ENCODE data around the gene RIPPLY3.

DNA sequence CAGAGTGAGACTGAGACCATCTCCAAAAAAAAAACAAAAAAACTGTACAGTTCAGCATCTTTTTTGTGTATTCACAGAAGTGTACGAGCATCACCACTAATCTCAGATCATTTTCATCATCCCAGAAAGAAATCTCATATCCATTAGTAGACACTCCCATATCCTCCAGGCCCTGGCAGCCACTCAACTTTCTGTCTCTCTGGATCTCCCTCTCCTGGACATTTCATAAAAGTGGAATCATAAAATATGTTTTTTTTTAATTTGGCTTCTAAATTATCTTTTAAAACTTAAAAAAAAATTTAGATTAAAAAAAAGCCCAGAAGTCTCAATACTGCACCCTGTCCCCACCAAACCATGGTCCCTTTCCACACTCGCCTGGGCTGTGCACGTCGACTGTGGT, 22.1 kb downstream of the RIPPLY3 start:
- TF ChIP-seq, protein P1, sequence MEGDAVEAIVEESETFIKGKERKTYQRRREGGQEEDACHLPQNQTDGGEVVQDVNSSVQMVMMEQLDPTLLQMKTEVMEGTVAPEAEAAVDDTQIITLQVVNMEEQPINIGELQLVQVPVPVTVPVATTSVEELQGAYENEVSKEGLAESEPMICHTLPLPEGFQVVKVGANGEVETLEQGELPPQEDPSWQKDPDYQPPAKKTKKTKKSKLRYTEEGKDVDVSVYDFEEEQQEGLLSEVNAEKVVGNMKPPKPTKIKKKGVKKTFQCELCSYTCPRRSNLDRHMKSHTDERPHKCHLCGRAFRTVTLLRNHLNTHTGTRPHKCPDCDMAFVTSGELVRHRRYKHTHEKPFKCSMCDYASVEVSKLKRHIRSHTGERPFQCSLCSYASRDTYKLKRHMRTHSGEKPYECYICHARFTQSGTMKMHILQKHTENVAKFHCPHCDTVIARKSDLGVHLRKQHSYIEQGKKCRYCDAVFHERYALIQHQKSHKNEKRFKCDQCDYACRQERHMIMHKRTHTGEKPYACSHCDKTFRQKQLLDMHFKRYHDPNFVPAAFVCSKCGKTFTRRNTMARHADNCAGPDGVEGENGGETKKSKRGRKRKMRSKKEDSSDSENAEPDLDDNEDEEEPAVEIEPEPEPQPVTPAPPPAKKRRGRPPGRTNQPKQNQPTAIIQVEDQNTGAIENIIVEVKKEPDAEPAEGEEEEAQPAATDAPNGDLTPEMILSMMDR (IDR thresholded peaks at IDR 0.05): no peak
- TF ChIP-seq POLR2A (IDR thresholded peaks at IDR 0.05) (no peak), EP300 (IDR thresholded peaks at IDR 0.05) (no peak)

Data from stomach (tissue), 4 donors.